Vagina (tissue), 2 donors: ENCODE data around the gene ANKRD2. TPM values are rescaled to one million over a fixed set of nuclear protein-coding genes. Genes with fewer than 3 reads are reported as not detected.

Experiments used
- DNase-seq, 2 donors: peaks; one replicate each; pipeline ENCODE4 v3.0.0-alpha.2; 2017; ENCODE audit errors: extremely low spot score in 2 of 2
- H3K27ac ChIP-seq: fragments of 200-600 bp; sonication (generic); one replicate; pipeline ENCODE4 v1.5.1; 2019
- H3K27me3 ChIP-seq: fragments of 200-600 bp; sonication (generic); one replicate; pipeline ENCODE4 v1.5.1; 2019
- H3K36me3 ChIP-seq, 2 donors: fragments of 200-600 bp; sonication (generic); one replicate each; pipeline ENCODE4 v1.5.1; 2017 to 2019
- H3K4me1 ChIP-seq: fragments of 200-600 bp; sonication (generic); one replicate; pipeline ENCODE4 v1.5.1; 2019
- H3K4me3 ChIP-seq, 2 donors: fragments of 200-600 bp; sonication (generic); 1 replicate in 1 of 2; 2 replicates in 1 of 2; pipeline ENCODE4 v1.5.1; 2016 to 2019
- H3K9me3 ChIP-seq: fragments of 200-600 bp; sonication (generic); one replicate; pipeline ENCODE4 v1.5.1; 2019
- POLR2A ChIP-seq, 2 donors: fragments of 450-650 bp; IDR thresholded peaks; one replicate each; pipeline ENCODE4 v1.6.1; 2017; ENCODE audit warnings: antibody characterized with exemption in 2 of 2, mild to moderate bottlenecking in 2 of 2, moderate library complexity in 2 of 2
- POLR2AphosphoS5 ChIP-seq, 2 donors: sonication (generic); formaldehyde crosslinking; IDR thresholded peaks; one replicate each; pipeline ENCODE4 v1.9.0; 2017; ENCODE audit warnings: antibody characterized with exemption in 2 of 2, mild to moderate bottlenecking in 2 of 2, low read depth in 1 of 2; ENCODE audit not compliant: insufficient read depth in 1 of 2
- intact Hi-C: fragments of 100-400 bp; cut with DNase I; formaldehyde crosslinking; loops from one replicate; pipeline ENCODE4 v1.15.1; 2023
- total RNA-seq: library from RNA; depleted of rRNA; stranded (reverse); fragments of >200 nt; gene quantifications from one replicate; pipeline ENCODE4 v1.2.3, GENCODE V29; 2016
- TF ChIP-seq, protein P1 (sequence below), 3 experiments: fragments of 450-650 bp in 2 of 3; fragments of 200-600 bp in 1 of 3; sonication (generic) in 1 of 3; IDR thresholded peaks; one replicate each; pipeline ENCODE4 v1.5.1; 2017 to 2019; ENCODE audit warnings: antibody characterized with exemption in 3 of 3, mild to moderate bottlenecking in 2 of 3, moderate library complexity in 2 of 3

The ANKRD2 gene
- total RNA-seq, 1 donor from 2014 or later, result not detected

DNA sequence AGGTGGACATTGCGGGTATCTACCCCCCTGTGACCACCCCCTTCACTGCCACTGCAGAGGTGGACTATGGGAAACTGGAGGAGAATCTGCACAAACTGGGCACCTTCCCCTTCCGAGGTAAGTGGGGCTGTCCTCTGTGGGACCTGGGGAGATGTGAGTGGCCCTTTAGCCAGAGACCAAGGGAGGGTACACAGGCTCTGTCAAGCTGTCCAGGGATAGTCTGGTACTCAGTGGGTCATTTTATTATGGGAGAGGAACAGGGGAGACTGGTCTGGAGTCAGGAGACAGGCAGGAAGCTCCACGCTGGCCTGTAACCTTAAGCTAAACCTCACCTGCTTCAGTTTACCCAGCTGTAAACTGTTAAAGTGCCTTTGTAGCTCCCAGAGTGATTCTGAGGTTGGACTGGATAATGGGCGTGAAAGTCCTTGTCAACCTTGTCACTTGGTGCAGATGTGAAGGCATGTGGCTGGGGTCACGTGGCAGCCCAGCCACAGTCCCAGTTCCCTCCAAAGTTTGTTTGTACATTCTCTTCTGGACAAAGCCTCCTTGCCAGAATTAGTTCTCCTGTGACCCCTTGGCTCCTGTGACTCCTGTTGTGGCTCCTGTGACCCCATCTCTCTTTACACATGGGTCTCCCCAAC is 12.3 kb downstream of the ANKRD2 start:
- H3K4me1 ChIP-seq, result peaks cover 19% of the 10 kb centered on the region
- no peak for DNase-seq
- H3K27ac ChIP-seq, result no peak overlapping the region

DNA sequence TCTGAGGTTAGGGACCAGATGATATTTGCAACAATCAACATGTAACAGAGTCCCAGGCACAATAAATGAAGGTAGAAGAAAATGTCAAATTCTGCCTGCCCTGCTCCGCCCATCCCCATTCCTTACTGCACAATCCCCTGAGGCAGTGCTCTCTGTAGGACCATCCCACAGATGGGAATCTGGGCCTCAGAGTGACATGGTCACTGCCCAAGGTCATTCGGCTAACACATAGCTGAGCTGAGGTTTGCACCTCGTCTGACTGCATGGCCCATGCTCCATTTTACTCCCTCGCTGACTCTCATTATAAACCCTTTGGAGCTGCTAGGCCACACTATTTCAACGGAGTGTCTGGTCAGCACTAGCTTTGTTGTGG is 12.8 kb downstream of the ANKRD2 start:
- no peaks in the 10 kb centered on the region for H3K9me3 ChIP-seq
- H3K36me3 ChIP-seq, result no peaks in the 10 kb centered on the region
- H3K27ac ChIP-seq, result no peak overlapping the region
- TF ChIP-seq, protein P1, sequence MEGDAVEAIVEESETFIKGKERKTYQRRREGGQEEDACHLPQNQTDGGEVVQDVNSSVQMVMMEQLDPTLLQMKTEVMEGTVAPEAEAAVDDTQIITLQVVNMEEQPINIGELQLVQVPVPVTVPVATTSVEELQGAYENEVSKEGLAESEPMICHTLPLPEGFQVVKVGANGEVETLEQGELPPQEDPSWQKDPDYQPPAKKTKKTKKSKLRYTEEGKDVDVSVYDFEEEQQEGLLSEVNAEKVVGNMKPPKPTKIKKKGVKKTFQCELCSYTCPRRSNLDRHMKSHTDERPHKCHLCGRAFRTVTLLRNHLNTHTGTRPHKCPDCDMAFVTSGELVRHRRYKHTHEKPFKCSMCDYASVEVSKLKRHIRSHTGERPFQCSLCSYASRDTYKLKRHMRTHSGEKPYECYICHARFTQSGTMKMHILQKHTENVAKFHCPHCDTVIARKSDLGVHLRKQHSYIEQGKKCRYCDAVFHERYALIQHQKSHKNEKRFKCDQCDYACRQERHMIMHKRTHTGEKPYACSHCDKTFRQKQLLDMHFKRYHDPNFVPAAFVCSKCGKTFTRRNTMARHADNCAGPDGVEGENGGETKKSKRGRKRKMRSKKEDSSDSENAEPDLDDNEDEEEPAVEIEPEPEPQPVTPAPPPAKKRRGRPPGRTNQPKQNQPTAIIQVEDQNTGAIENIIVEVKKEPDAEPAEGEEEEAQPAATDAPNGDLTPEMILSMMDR (IDR thresholded peaks at IDR 0.05), result no peak
- TF ChIP-seq POLR2AphosphoS5 (IDR thresholded peaks at IDR 0.05; ENCODE audit: insufficient read depth in 1 of 2, low read depth in 1 of 2) (no peak), POLR2A (IDR thresholded peaks at IDR 0.05) (no peak)
- no peaks in the 10 kb centered on the region for H3K27me3 ChIP-seq
- no peak overlapping the region for H3K4me3 ChIP-seq
- peaks cover 19% of the 10 kb centered on the region for H3K4me1 ChIP-seq
- intact Hi-C loops, result no loop called here
- DNase-seq, result no peak

More for the DNA sequence above, 12.3 kb downstream of the ANKRD2 start:
- intact Hi-C loops, result no loop called here
- Histone ChIP-seq H3K9me3 (no peaks in the 10 kb centered on the region), H3K36me3 (no peaks in the 10 kb centered on the region), H3K4me3 (no peak overlapping the region), H3K27me3 (no peaks in the 10 kb centered on the region)
- TF ChIP-seq POLR2AphosphoS5 (IDR thresholded peaks at IDR 0.05; ENCODE audit: insufficient read depth in 1 of 2, low read depth in 1 of 2), result no peak
- no peak for TF ChIP-seq POLR2A (IDR thresholded peaks at IDR 0.05)
- TF ChIP-seq, protein P1 (IDR thresholded peaks at IDR 0.05), result no peak

DNA sequence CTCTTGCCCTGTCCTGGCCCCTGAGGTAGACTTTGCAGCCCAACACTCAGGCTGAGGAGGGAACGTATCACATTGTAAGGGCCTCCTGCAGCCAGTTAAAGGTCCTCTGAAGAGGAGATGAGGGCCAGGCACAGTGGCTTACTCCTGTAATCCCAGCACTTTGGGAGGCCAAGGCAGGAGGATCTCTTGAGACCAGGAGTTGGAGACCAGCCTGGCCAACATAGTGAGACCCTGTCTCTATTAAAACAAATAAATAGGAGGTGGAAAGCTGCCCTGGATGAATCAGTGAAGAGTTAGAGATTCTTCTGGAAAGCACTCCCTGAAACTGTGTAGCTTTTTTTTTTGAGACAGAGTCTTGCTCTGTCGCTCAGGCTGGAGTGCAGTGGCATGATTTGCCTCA is 14.6 kb downstream of the ANKRD2 start:
- Histone ChIP-seq H3K9me3 (no peaks in the 10 kb centered on the region), H3K4me3 (no peak overlapping the region), H3K36me3 (no peaks in the 10 kb centered on the region), H3K27ac (no peak overlapping the region), H3K4me1 (peaks cover 19% of the 10 kb centered on the region), H3K27me3 (no peaks in the 10 kb centered on the region)
- intact Hi-C loops, result no loop called here
- no peak for DNase-seq
- TF ChIP-seq POLR2A (IDR thresholded peaks at IDR 0.05) (no peak), POLR2AphosphoS5 (IDR thresholded peaks at IDR 0.05; ENCODE audit: insufficient read depth in 1 of 2, low read depth in 1 of 2) (no peak)

DNA sequence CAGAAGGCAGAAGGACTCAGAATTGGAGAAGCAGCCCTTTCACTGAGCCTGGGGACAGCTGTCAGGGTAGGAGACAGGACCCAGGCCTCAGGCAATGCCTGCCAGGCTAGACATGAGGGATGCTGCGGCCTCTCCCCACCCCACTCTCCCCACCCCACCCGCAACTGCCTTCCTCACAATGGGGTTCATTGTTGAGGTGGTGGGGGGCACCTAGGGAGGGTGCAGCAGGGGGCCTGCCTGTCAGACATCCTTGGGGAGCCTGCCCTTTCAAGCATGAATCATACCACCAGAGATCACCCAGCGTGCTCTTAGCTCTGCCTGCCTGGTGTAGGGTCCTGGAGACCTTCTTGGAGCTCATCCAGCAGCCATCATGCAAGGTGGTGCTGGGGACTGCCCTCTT is 16.9 kb downstream of the ANKRD2 start, which contains the start of gene C10orf62:
C10orf62 (plus strand) TSS at position 243 of the 400 bp plus-strand sequence. CDS start 177 bp downstream, outside the sequence.
- no peak within 1 kb of the TSS for H3K27ac ChIP-seq
- DNase-seq, result no peak
- no peaks in the 10 kb centered on the region for H3K36me3 ChIP-seq
- H3K27me3 ChIP-seq, result no peaks in the 10 kb centered on the region
- TF ChIP-seq POLR2A (IDR thresholded peaks at IDR 0.05) (no peak), POLR2AphosphoS5 (IDR thresholded peaks at IDR 0.05; ENCODE audit: insufficient read depth in 1 of 2, low read depth in 1 of 2) (no peak)
- TF ChIP-seq, protein P1 (IDR thresholded peaks at IDR 0.05), result no peak
- intact Hi-C loops, result no loop called here
- H3K9me3 ChIP-seq, result no peaks in the 10 kb centered on the region
- H3K4me3 ChIP-seq, result no peak within 1 kb of the TSS
- peaks cover 9% of the 10 kb centered on the region for H3K4me1 ChIP-seq

DNA sequence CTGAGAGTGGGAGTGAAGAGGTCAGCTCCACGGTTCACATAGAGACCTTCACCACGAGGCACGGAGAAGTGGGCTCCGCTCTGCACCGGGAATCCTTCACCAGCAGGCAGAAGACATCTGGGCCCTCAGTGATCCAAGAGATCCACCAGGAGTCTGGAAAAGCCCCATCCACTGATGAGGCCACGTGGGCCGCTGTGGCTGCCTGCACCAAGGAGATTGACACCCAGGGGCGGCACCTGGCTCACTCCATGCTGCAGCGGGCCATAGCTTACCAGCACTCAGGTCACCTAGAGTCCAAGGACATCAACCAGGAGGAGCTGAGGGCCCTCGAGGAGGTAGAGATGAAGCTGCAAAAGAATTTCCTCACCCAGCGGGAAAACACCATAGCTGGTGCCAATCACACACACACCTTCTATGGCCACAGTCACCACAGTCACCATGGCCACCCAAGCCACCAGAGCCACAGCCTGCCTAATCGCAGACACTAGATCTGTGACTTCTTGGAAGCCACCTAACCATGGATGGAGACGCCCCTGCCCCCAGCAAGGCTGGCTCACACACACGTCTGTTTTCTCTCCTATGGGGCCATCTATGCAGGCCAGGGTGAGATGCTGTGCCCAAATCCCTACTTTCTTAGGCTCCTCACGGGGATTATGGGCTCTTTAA is 17.6 kb downstream of the ANKRD2 start:
- Histone ChIP-seq H3K27ac (no peak overlapping the region), H3K4me1 (peaks cover 2% of the 10 kb centered on the region), H3K4me3 (no peak overlapping the region), H3K36me3 (no peaks in the 10 kb centered on the region), H3K27me3 (no peaks in the 10 kb centered on the region), H3K9me3 (no peaks in the 10 kb centered on the region)
- TF ChIP-seq, protein P1 (IDR thresholded peaks at IDR 0.05), result no peak
- TF ChIP-seq POLR2AphosphoS5 (IDR thresholded peaks at IDR 0.05; ENCODE audit: insufficient read depth in 1 of 2, low read depth in 1 of 2) (no peak), POLR2A (IDR thresholded peaks at IDR 0.05) (no peak)
- DNase-seq, result no peak
- intact Hi-C loops, result no loop called here
